Activated B cell treated with CpG ODN at 0.5 μM for 24 hours (primary cell): ENCODE data around the gene NXNL2. TPM values are rescaled to one million over a fixed set of nuclear protein-coding genes. Genes with fewer than 3 reads are reported as not detected.

Experiments
- ATAC-seq: fragments of 200-7000 bp; cut with Tn5 transposase; one replicate; pipeline ENCODE4 v1.10.0; 2021; ENCODE audit warnings: low read depth, mild to moderate bottlenecking, moderate library complexity
- CTCF ChIA-PET: fragments of 350-600 bp; sonication (Branson Sonifier 250); formaldehyde crosslinking; loops from one replicate; lab custom pipeline; 2021; ENCODE audit warnings: antibody characterized with exemption; lab: Charles Lee
- POLR2A ChIA-PET: fragments of 350-600 bp; sonication (Branson Sonifier 250); formaldehyde crosslinking; loops from one replicate; lab custom pipeline; 2021; ENCODE audit warnings: antibody characterized with exemption; lab: Charles Lee
- DNase-seq: peaks from one replicate; pipeline ENCODE4 v3.0.0; 2022
- H3K27ac Mint-ChIP-seq: one replicate; pipeline ENCODE4 v1.8.0; 2020; ENCODE audit warnings: mixed read lengths
- H3K27me3 Mint-ChIP-seq: one replicate; pipeline ENCODE4 v1.8.0; 2021; ENCODE audit warnings: mixed read lengths
- H3K36me3 Mint-ChIP-seq: one replicate; pipeline ENCODE4 v1.8.0; 2021; ENCODE audit warnings: low read depth, mixed read lengths
- H3K4me1 Mint-ChIP-seq: one replicate; pipeline ENCODE4 v1.8.0; 2021; ENCODE audit warnings: mixed read lengths
- H3K4me3 Mint-ChIP-seq: one replicate; pipeline ENCODE4 v1.8.0; 2020; ENCODE audit warnings: mild to moderate bottlenecking, mixed read lengths
- H3K9me3 Mint-ChIP-seq: one replicate; pipeline ENCODE4 v1.8.0; 2020; ENCODE audit warnings: mixed read lengths
- CTCF ChIP-seq: fragments of 200-600 bp; IDR thresholded peaks from one replicate; pipeline ENCODE4 v1.8.0; 2022; ENCODE audit warnings: antibody characterized with exemption, mild to moderate bottlenecking
- intact Hi-C: fragments of 100-400 bp; cut with micrococcal nuclease; formaldehyde crosslinking; loops from one replicate; pipeline ENCODE4 v1.15.1; 2024
- total RNA-seq: library from RNA; stranded (reverse); gene quantifications from 2 replicates; pipeline ENCODE4 v1.2.3, GENCODE V29; 2022

NXNL2 gene
- total RNA-seq, 1 donor from 2014 or later: not detected

GRCh38 chr9:88585426-88585825 is 50.4 kb downstream of the NXNL2 start:
- no peak overlapping the region for H3K4me3 Mint-ChIP-seq
- POLR2A ChIA-PET: no interaction called here
- CTCF ChIA-PET: no interaction called here
- H3K27ac Mint-ChIP-seq: no peak overlapping the region
- H3K27me3 Mint-ChIP-seq: peaks cover 11% of the 10 kb centered on the region
- intact Hi-C loops: no loop called here
- ATAC-seq (no peak), DNase-seq (no peak)
- TF ChIP-seq CTCF: no peak
- no peaks in the 10 kb centered on the region for H3K36me3 Mint-ChIP-seq
- H3K9me3 Mint-ChIP-seq: no peaks in the 10 kb centered on the region
- peaks cover 14% of the 10 kb centered on the region for H3K4me1 Mint-ChIP-seq

DNA sequence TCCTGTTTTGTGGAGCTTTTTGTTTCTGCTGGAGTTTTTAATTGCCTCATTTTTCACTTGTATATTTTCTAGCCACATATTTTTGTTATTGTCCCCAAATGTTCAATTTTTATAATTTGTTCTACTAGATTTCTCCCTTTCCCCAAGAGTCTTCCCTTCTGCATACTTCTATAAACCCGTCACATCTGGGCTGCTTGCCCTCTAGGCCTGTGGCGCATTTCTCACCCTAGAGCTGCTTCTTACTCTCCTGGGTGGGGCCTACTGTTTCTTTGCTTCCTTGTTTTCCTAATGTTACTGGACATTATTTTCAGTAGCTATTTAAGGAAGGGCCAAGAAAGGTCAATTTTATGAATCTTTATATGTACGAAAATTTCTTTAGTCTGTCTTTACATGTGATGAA is 51.5 kb downstream of the NXNL2 start:
- DNase-seq (no peak), ATAC-seq (no peak)
- Mint-ChIP-seq H3K4me1 (peaks cover 14% of the 10 kb centered on the region), H3K9me3 (no peaks in the 10 kb centered on the region), H3K4me3 (no peak overlapping the region), H3K36me3 (no peaks in the 10 kb centered on the region), H3K27ac (no peak overlapping the region), H3K27me3 (peaks cover 11% of the 10 kb centered on the region)
- ChIA-PET POLR2A (no interaction called here), CTCF (no interaction called here)
- no peak for TF ChIP-seq CTCF
- intact Hi-C loops: no loop called here

DNA sequence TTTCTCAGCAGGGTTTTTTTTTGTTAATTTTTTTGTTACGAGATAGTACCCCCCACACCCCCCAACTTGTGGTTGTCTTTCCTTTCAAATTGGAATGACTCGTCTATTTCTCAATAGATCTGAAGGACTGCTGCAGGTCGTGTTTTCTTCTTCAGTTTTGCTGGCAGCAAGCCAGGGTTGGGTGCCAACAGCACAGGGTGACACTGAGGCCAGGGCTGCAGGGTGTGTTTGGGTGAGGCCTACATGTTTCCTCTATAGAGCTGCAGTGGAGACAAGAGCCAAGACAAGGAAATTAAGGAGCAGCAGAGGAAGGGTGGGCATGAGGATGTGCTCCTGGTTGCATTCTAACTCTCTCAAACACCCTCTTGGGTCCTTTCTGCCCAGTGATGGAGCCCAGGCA is 52.2 kb downstream of the NXNL2 start:
- no peak for ATAC-seq
- Mint-ChIP-seq H3K4me3 (no peak overlapping the region), H3K4me1 (peaks cover 14% of the 10 kb centered on the region), H3K36me3 (no peaks in the 10 kb centered on the region), H3K27me3 (peaks cover 8% of the 10 kb centered on the region), H3K9me3 (no peaks in the 10 kb centered on the region), H3K27ac (no peak overlapping the region)
- POLR2A ChIA-PET: no interaction called here
- TF ChIP-seq CTCF: no peak
- no peak for DNase-seq
- intact Hi-C loops: no loop called here
- CTCF ChIA-PET: no interaction called here

GRCh38 chr9:88587885-88588649 is 53.1 kb downstream of the NXNL2 start:
- CTCF ChIA-PET: no interaction called here
- TF ChIP-seq CTCF: no peak

DNA sequence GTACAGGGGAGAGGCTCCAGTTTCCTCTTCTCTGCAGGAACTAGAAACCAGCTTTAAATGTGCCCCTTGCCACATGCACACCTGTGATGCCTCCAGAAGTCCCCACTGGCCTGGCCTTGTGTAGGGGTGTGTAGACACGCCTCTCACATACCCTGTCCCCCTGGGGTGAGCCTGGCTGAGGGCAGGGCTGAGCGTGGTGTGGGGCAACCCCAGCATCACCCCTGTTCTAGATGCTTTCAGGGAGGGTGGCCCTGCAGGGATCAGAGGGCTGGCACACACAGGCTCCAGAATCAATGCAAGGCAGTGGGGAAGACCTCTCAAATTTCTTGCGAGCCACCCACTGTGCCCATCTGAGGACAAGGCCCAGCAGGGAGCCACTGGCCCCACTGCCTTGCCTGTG is 54.7 kb downstream of the NXNL2 start:
- ChIA-PET CTCF (no interaction called here), POLR2A (no interaction called here)
- no peaks in the 10 kb centered on the region for H3K36me3 Mint-ChIP-seq
- TF ChIP-seq CTCF: no peak
- peaks cover 7% of the 10 kb centered on the region for H3K4me1 Mint-ChIP-seq
- no peak overlapping the region for H3K4me3 Mint-ChIP-seq
- no peaks in the 10 kb centered on the region for H3K9me3 Mint-ChIP-seq
- intact Hi-C loops: no loop called here
- no peak for ATAC-seq
- no peak overlapping the region for H3K27ac Mint-ChIP-seq
- DNase-seq: no peak
- H3K27me3 Mint-ChIP-seq: no peaks in the 10 kb centered on the region

More at GRCh38 chr9:88587885-88588649, 53.1 kb downstream of the NXNL2 start:
- H3K27ac Mint-ChIP-seq: no peak overlapping the region
- intact Hi-C loops: no loop called here
- no peak for ATAC-seq
- DNase-seq: no peak
- H3K4me3 Mint-ChIP-seq: no peak overlapping the region
- H3K4me1 Mint-ChIP-seq: peaks cover 14% of the 10 kb centered on the region
- H3K36me3 Mint-ChIP-seq: no peaks in the 10 kb centered on the region
- peaks cover 7% of the 10 kb centered on the region for H3K27me3 Mint-ChIP-seq
- POLR2A ChIA-PET: no interaction called here
- no peaks in the 10 kb centered on the region for H3K9me3 Mint-ChIP-seq
